Kidney tubule cell (primary cell): ENCODE data around the gene SUCLG1.
"Not testable (repeated sequence)": the region's sequence is repeated elsewhere in the genome, so short reads cannot be mapped to it uniquely, and the experiment has no call there.

Experiments
- DNase-seq: peaks from one replicate; pipeline ENCODE4 v3.0.0-alpha.2; 2018; ENCODE audit warnings: low spot score

The SUCLG1 gene

GRCh38 chr2:84459018-84459943, at the start of gene SUCLG1:
TSS of gene SUCLG1 (minus strand) at chr2:84459280. CDS start at chr2:84459269, 11 bp downstream.
- DNase-seq = peak; percentile 84

DNA sequence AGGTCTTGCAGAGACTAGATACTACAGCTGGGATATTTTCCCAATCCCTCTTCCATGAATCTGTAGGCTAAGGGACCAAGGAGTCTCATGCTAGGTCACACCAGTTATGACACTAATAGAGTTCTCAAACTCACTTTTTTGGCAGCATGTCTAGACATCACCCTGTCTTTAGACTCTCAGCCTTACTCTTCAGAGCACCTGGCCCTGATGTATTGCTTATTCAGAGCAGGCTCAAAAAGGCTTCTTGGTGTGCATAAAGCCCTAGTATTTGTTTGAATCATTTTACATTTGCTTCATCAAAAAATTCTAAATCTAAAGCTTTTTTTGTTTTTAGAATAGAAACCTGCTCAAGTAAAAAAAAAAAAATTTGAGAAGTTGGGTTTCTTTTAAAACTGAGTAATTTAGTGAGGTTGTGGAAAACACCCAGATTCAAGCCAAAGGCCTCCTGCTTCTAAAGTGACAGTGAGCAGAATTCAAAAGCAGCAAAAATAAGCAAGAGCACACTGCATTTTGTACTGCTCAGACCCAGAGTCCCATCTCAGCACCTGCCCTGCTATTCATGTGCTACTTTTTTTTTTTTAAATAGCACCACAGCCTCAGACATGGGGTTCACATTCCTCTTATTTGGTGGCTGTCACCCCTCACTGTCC, 39.2 kb upstream of the SUCLG1 start:
- no peak for DNase-seq

DNA sequence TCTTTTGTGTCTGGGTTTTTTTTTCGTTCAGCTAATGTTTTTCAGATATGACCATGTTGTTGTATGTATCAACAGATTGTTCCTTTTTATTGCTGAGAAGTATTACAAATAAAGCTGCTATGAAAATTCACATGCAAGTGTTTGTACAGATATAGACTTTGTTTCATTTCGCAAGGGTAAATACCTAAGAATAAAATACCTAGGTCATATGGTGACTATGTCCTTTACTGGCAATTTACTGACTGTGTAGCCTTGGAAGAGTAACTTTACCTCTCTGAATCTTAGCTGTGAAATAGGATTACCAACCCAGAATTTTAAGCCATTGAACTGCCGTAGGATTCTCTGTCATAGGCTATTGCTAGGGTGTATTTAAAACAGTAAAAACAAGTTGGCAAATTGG, 38.2 kb upstream of the SUCLG1 start:
- no peak for DNase-seq

- DNase-seq = no peak
These were observed 37.3 kb upstream of the SUCLG1 start for GRCh38 chr2:84496386-84496785.

DNA sequence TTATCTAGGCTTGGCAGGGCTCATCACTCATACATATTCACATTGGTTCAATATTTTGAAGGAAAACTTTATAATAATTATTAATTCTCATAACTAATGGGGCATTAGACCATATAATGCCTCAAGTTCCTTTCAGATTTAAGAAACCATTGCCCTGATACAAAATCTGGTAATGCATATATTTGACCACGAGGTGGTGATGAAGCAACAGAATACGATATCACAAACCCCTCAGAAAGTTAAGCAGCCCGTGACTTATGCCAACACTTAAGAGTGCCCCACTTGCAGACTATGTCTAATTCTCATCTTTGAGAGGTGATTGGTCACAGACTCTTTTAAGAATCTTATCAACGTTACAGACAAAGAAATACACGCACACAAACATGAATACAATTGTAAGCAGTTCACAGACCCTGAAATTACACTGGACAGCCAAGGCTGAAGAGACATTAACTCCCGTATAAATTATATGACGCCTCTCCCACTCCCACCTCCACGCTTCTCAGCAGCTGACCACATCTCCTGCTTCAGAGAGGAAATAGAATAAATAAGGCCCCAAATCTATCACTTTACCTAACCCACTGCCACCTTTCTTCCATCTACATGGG, 36.6 kb upstream of the SUCLG1 start:
- peak; percentile 69 for DNase-seq

GRCh38 chr2:84494070-84494469, 35.0 kb upstream of the SUCLG1 start:
- peak; percentile 14 for DNase-seq

GRCh38 chr2:84493514-84493913, 34.4 kb upstream of the SUCLG1 start:
- DNase-seq = peak; percentile 78

DNA sequence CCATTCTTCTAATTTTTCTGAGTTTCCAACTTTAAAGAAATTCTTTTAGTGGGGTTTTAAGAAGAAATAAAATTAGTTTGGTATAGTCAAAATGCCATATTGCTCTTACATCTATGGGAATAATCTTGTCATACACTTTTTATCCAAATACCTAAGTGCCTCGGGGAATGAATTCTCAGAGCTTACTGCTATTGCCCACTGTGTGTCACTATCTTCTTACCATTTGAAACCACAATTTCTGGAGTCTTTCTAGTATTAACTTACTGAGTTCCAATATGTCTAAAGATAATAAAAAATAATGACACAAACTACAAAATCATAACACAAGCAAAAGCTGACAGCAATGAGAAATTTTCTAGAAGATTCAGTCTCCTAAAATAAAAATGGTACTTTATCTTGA, 33.5 kb upstream of the SUCLG1 start:
- DNase-seq = no peak

GRCh38 chr2:84491741-84492140, 32.7 kb upstream of the SUCLG1 start:
- no peak for DNase-seq

DNA sequence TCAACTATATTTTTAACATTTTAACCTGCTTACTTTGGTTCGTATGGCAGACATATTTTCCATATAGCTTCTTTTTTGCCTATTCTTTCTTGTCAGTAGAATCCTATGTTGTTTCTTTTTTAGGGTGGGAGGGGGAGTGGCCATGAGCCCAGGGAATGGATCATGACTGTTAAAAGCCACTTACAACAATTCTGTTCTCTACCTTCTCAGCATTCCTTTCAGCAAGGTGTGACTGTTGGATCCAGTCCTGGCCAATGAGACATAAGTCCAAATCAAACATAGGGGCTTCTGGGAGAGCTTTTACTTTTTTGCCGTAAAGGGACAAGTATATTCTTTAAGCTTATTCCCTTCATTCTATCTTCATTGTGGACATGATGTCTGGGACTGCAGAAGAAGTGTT, 32.2 kb upstream of the SUCLG1 start:
- no peak for DNase-seq

GRCh38 chr2:84487298-84487996, 28.4 kb upstream of the SUCLG1 start:
- DNase-seq = no peak

- DNase-seq = peak; percentile 84
These were observed 27.5 kb upstream of the SUCLG1 start for GRCh38 chr2:84486441-84487115.

- no peak for DNase-seq
These were observed 24.2 kb upstream of the SUCLG1 start for GRCh38 chr2:84483320-84483719.

- DNase-seq = no peak
These were observed 23.5 kb upstream of the SUCLG1 start for GRCh38 chr2:84482603-84483002.

DNA sequence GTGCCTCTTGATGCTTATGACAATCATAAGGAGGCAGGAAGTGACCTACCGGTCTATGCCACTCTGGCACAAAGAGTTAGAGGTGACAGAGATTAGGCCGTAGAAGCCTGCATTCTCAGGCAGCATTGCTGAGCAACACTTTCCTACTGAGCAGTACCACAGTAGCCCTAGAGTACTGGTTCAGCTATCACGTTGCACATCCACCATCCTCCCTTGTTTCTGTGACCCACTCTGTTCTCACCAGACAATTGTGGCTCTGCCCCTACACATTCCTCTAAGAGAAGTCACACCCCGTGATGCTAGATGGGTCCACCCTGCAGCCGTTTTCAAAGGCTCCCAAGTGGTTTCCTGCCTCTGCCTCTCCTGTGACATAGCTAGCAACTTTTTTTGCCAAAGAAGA, 22.6 kb upstream of the SUCLG1 start:
- peak; percentile 26 for DNase-seq

DNA sequence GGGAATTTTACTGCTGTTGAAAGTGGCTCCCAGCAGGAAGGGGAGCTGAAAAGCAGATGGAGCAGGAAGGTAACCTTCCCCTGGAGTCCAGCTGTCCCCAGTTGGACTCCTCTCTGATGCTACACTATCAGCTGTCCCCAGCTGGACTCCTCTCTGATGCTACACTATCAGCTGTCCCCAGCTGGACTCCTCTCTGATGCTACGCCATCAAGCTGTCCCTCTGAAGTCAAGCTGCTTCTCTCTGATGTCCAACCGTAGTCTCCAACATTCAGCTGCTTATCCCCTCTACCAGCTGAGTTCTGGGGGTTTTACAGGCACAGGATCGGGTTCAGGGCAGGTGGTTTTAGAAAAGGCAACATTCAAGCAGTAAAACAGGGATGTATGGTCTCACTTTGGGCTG, 19.8 kb upstream of the SUCLG1 start:
- DNase-seq = no peak

- DNase-seq = no peak
These were observed 18.8 kb upstream of the SUCLG1 start for GRCh38 chr2:84477886-84478285.

DNA sequence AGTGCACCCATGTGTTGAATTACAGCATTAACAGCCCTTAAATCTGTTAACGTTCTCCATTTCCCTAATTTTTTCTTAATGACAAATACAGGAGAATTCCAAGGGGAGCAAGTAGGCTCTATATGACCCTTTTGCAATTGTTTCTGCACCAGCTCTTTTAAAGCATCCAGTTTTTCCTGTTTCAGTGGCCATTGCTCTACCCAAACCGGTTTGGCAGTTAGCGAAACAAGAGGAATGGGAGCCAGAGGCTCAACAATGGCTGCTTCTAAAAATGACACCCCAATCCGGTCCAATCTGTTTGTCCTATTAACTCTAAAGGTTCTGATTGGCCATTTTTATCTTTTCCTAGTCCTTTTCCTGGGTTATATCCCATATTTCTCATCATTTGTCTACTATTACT, 15.1 kb upstream of the SUCLG1 start:
- no peak for DNase-seq

DNA sequence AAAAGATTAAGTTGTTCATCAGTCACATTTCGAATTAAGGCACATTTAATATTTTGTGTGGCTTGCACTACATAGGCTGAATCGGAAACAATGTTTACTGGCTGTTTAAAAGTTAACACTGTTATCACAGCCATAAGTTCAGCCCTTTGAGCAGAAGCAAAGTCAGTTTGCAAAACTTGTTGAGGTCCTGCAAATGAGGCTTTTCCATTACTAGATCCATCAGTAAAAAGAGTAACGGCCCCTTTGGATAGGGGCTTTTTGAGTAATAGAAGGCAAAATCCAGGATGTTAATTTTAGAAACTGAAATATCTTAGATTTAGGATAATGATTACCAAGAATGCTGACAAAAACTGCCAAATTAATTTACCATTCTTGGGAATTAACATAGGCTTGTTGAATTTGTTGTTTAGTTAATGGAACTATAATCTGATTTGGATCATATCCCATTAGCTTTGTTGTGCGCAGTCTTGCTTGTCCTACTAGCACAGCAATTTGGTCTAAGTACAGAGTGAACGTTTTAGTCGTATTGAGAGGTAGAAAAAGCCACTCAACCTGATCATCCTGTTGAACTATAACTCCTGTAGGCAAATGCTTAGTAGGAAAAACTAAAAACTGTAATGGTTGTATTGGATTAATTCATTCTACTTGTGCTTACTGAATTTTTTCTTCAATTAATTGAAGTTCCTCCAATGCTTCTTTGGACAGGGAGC, 13.9 kb upstream of the SUCLG1 start:
- no peak for DNase-seq

DNA sequence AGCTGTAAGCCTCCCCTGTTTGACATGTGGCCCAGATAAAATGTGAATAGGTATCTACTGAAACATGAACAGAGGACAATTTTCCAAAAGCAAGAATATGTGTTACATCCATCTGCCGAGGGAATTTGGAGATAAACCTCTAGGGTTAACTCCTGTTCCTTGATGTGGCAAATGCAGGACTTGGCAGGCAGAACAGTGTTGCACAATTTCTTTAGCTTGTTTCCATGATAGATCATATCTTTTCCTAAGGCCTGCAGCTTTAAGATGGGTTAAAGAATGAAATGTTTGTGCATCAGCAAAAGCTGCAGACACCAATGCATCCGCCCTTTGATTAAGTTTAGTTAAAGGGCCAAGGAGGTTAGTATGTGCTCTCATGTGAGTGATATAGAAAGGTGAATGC, 13.3 kb upstream of the SUCLG1 start:
- DNase-seq = not testable (repeated sequence)

GRCh38 chr2:84467389-84467788, 8.3 kb upstream of the SUCLG1 start:
- no peak for DNase-seq
